KOPT-K1 (cell line): Measurements from ENCODE around the gene BBS9.

Experiments
- H3K27ac ChIP-seq: fragments of 200-600 bp; sonication (generic); 2 replicates; pipeline ENCODE4 v1.5.1; 2016; ENCODE audit warnings: antibody characterized with exemption, mild to moderate bottlenecking, low read depth, low read length; ENCODE audit not compliant: poor library complexity, severe bottlenecking
- H3K36me3 ChIP-seq: fragments of 200-600 bp; sonication (generic); 2 replicates; pipeline ENCODE4 v1.5.1; 2017; ENCODE audit warnings: antibody characterized with exemption, mild to moderate bottlenecking, low read length, moderate library complexity; ENCODE audit not compliant: insufficient read depth
- H3K9me3 ChIP-seq: fragments of 200-600 bp; sonication (generic); 2 replicates; pipeline ENCODE4 v1.5.1; 2017; ENCODE audit warnings: antibody characterized with exemption, low read length, mild to moderate bottlenecking; ENCODE audit not compliant: insufficient read depth, poor library complexity, severe bottlenecking

BBS9 gene

DNA sequence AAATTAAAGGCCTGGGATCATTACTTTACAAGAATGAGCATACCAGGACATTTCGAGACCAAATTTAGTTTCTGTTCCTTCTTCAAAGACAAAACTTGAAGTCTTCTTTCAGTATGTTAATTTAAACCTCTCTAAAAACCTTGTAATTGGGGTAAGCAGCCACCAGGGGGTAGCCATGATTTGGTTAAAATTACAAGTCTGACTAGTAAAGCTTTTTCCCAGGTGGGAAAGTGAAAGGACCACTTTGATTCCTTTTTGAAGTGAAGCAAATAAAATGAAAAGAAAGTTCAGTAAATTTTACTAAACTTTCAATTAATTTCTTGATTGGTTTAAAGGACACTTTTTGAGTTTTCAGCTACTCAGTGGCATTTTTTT is 294.3 kb downstream of the BBS9 start:
- Histone ChIP-seq H3K36me3 (no peaks in the 10 kb centered on the region), H3K9me3 (no peaks in the 10 kb centered on the region), H3K27ac (no peak overlapping the region)

DNA sequence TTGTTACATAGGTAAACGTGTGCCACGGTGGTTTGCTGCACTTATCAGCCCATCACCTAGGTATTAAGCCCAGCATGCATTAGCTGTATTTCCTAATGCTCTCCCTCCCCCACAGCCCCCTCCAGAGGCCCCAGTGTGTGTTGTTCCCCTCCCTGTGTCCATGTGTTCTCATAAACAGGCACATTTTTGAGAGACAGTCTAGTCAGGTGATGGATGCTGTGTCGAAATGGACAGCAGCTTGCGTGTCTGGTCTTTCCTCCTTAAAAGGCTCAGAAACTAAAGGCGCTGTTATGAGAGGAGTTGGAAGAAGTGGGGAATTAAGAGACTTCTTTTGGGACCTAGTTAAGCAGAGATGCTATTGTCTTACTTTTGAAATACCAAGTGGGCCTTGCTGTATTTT is 296.0 kb downstream of the BBS9 start:
- H3K9me3 ChIP-seq: no peaks in the 10 kb centered on the region
- no peak overlapping the region for H3K27ac ChIP-seq
- H3K36me3 ChIP-seq: no peaks in the 10 kb centered on the region

GRCh38 chr7:33425929-33426678 is 296.7 kb downstream of the BBS9 start:
- no peaks in the 10 kb centered on the region for H3K36me3 ChIP-seq
- H3K9me3 ChIP-seq: no peaks in the 10 kb centered on the region
- H3K27ac ChIP-seq: no peak overlapping the region

DNA sequence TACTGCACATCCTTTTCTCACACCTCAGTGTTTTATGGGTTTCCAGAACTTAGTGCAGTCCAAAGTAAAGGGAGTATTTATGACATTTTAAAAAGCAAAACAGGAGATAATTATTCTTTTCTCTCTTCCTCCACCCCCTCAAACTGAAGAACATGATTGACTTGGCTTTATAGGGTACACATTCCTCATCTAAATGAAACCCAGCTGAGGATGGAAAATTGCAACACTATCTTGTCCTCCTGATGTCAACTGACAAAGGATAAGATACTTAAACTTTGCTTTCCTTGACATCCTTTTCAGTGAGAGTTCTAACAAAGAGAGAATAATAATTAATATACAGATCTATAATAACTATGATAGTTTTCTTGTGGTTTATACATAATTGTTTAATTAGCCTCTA is 299.1 kb downstream of the BBS9 start:
- no peaks in the 10 kb centered on the region for H3K9me3 ChIP-seq
- no peak overlapping the region for H3K27ac ChIP-seq
- H3K36me3 ChIP-seq: no peaks in the 10 kb centered on the region

GRCh38 chr7:33431543-33431942 is 302.2 kb downstream of the BBS9 start:
- no peaks in the 10 kb centered on the region for H3K9me3 ChIP-seq
- H3K36me3 ChIP-seq: no peaks in the 10 kb centered on the region
- H3K27ac ChIP-seq: no peak overlapping the region

- Histone ChIP-seq H3K9me3 (no peaks in the 10 kb centered on the region), H3K27ac (no peak overlapping the region), H3K36me3 (no peaks in the 10 kb centered on the region)
Measured at GRCh38 chr7:33432821-33433220, 303.5 kb downstream of the BBS9 start.

DNA sequence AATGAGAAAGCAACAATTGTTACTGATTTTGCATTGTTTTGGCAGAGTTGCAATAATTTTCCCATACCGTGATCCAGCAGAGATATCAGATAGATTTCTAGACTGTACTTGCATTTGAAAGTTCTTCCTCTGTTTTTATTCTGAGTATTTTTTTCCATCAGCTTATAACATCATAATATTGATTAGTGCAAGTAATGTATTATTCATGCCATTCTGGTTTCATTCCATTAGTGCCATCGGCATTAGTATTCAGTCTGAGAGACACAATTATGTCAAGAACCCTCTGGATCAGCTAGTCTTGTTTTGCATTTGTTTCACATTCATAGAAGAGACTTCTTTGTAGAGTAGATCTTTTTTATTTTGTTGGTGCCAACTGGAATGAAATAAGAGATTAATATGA is 304.0 kb downstream of the BBS9 start:
- no peaks in the 10 kb centered on the region for H3K36me3 ChIP-seq
- no peaks in the 10 kb centered on the region for H3K9me3 ChIP-seq
- no peak overlapping the region for H3K27ac ChIP-seq

GRCh38 chr7:33444511-33444910 is 315.1 kb downstream of the BBS9 start:
- H3K9me3 ChIP-seq: no peaks in the 10 kb centered on the region
- no peak overlapping the region for H3K27ac ChIP-seq
- H3K36me3 ChIP-seq: no peaks in the 10 kb centered on the region

DNA sequence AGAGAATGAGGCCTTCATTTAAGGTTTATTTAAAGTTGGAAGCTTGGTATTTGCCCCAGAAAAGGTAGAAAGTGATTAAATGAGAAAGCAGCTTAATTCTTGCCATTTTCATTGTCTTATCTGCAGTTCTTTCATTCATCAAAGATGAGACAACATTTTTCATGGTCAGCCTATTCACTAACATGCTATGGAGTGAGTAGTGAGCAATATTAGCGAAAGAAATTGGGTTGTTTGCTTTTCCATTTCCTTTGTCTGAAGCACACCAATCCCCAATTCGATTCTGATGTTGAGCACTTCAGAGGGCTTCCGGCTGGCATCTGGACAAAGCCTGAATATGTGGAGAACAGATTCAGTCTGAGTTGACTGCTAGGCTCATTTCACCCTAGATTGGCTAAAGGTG is 317.2 kb downstream of the BBS9 start:
- no peaks in the 10 kb centered on the region for H3K36me3 ChIP-seq
- no peaks in the 10 kb centered on the region for H3K9me3 ChIP-seq
- H3K27ac ChIP-seq: no peak overlapping the region

DNA sequence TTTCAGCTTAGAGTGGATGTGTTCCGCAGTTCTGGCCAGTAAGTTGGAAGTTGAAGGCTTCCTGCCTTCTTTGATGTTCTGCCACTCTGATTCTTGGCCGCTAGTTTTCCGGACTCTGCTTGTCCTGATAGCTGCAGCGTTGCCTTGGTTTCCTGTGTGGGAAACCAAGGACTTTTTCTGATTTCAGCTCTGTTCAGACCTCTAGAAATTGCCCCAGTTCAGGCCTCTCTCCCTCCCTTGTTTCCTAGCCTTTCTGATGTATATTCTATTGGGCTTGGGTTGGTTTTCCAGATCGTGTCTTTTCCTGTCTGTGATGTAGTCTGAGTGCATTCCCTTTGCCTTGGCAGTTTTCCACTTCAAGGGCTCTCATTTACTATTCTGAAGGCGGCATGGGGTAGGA is 318.7 kb downstream of the BBS9 start:
- Histone ChIP-seq H3K27ac (no peak overlapping the region), H3K9me3 (no peaks in the 10 kb centered on the region), H3K36me3 (no peaks in the 10 kb centered on the region)

DNA sequence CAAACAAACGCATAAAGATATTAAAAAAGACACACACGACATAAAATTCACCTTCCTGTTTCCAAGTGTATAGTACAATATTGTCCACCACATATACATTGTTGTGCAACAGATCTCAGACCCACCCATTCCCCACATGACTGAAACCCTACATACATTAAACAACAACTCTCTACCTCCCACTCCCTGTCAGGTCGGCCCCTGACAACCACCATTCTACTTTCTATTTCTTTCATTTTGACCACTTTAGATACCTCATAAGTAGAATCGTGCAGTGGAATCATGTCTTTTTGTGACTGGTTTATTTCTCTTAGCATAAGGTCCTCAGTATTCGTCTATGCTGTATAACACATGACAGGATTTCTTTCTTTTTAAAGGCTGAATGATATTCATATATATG is 320.5 kb downstream of the BBS9 start:
- no peaks in the 10 kb centered on the region for H3K36me3 ChIP-seq
- H3K9me3 ChIP-seq: no peaks in the 10 kb centered on the region
- no peak overlapping the region for H3K27ac ChIP-seq

DNA sequence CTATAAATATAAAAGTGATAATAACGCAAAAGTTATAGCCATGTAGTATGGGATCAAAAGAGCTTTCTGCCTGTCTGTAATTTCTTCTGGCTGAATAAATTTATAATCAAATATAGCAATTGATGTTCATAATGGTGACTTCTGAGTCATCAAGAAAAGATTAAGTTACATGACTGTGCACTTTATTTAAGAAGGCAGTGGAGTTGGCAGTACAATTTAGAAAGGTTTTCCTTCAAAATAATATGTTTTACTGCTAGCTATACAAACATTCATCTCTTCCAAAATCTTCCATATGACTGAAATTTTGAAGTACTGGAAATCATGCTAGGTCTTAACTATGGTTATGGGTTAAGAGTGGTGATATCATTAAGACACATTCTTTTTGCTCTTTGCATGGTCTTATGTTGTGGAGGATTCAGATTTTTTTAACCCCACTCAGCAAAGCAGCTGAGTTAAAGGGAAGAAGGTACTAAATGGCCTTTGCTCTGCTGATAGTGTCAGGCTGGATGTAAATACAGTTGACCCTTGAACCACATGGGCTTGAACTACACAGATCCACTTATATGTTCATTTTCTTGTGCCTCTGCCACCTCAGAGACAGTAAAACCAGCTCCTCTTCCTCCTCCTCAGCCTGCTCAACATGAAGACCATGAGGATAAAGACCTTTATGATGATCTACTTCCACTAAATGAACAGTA is 323.6 kb downstream of the BBS9 start:
- Histone ChIP-seq H3K27ac (no peak overlapping the region), H3K9me3 (no peaks in the 10 kb centered on the region)

GRCh38 chr7:33457039-33457438 is 327.7 kb downstream of the BBS9 start:
- Histone ChIP-seq H3K9me3 (no peaks in the 10 kb centered on the region), H3K36me3 (no peaks in the 10 kb centered on the region), H3K27ac (no peak overlapping the region)

More for the DNA sequence above, 323.6 kb downstream of the BBS9 start:
- H3K36me3 ChIP-seq: no peaks in the 10 kb centered on the region

- Histone ChIP-seq H3K27ac (no peak overlapping the region), H3K36me3 (no peaks in the 10 kb centered on the region), H3K9me3 (no peaks in the 10 kb centered on the region)
Measured at GRCh38 chr7:33458581-33458980, 329.2 kb downstream of the BBS9 start.

- Histone ChIP-seq H3K27ac (no peak overlapping the region), H3K9me3 (no peaks in the 10 kb centered on the region), H3K36me3 (no peaks in the 10 kb centered on the region)
Measured at GRCh38 chr7:33459340-33459751, 330.0 kb downstream of the BBS9 start.

- Histone ChIP-seq H3K27ac (no peak overlapping the region), H3K9me3 (no peaks in the 10 kb centered on the region), H3K36me3 (no peaks in the 10 kb centered on the region)
Measured at GRCh38 chr7:33463131-33463530, 333.8 kb downstream of the BBS9 start.
